Activated CD4-positive, alpha-beta T cell treated with anti-CD3 and anti-CD28 coated beads for 48 hours (primary cell): Measurements from ENCODE around the gene HPGD.

Experiments used
- DNase-seq: peaks from one replicate; pipeline ENCODE4 v3.0.0-alpha.2; 2020

Gene HPGD

GRCh38 chr4:174464949-174465348 lies 57.3 kb downstream of the HPGD start:
- DNase-seq, result no peak

GRCh38 chr4:174461466-174462106 lies 60.7 kb downstream of the HPGD start:
- no peak for DNase-seq

GRCh38 chr4:174460684-174461083 lies 61.6 kb downstream of the HPGD start:
- DNase-seq, result no peak

GRCh38 chr4:174457468-174457867 lies 64.8 kb downstream of the HPGD start:
- DNase-seq, result no peak

- DNase-seq, result no peak
Measured at GRCh38 chr4:174454815-174455473, 67.3 kb downstream of the HPGD start.

GRCh38 chr4:174451718-174452296 lies 70.5 kb downstream of the HPGD start:
- no peak for DNase-seq

GRCh38 chr4:174450786-174451125 lies 71.5 kb downstream of the HPGD start:
- DNase-seq, result no peak

- DNase-seq, result no peak
Measured at GRCh38 chr4:174449944-174450785, 72.1 kb downstream of the HPGD start.

GRCh38 chr4:174449152-174449551 lies 73.1 kb downstream of the HPGD start:
- no peak for DNase-seq

GRCh38 chr4:174444390-174444789 lies 77.9 kb downstream of the HPGD start:
- DNase-seq, result no peak
